Measurements from ENCODE around the gene DDRGK1.

Gene DDRGK1

GRCh38 chr20:3172126-3172932 is 32.2 kb downstream of the DDRGK1 start:
- no peak overlapping the region for H2BK12ac ChIP-seq (ENCODE audit: low read length in 2 of 2)
- H3K4me3 ChIP-seq (ENCODE audit: insufficient read depth in 1 of 2, low read depth in 1 of 2, low read length in 2 of 2), result peak overlapping the region; percentile 81 to 90
- H3K36me3 ChIP-seq (ENCODE audit: control insufficient read depth in 1 of 2, insufficient read depth in 2 of 2, low read depth in 1 of 2, low read length in 2 of 2), result peaks cover 0 to 10% of the 10 kb centered on the region in 2 experiments
- peak overlapping the region; percentile 88 for H3K9ac ChIP-seq (ENCODE audit: low read length)
- H3K4ac ChIP-seq (ENCODE audit: low read depth in 1 of 2, low read length in 2 of 2), result no peak overlapping the region
- no peak overlapping the region for H2AK5ac ChIP-seq (ENCODE audit: low read length, severe bottlenecking)
- no peak overlapping the region for H2AFZ ChIP-seq (ENCODE audit: low read depth, low read length)
- H2BK5ac ChIP-seq (ENCODE audit: low read depth, low read length, poor library complexity, severe bottlenecking), result no peak overlapping the region
- WGBS, result 51% methylated on average over 5 of the region's 5 CpGs
- peaks cover 14% of the 10 kb centered on the region for H3K79me1 ChIP-seq (replicated peaks; ENCODE audit: low read length, poor library complexity, severe bottlenecking)
- peak overlapping the region; percentile 83 for H3K4me2 ChIP-seq (ENCODE audit: low read length, poor library complexity, severe bottlenecking)
- no peak for DNase-seq
- no peak overlapping the region for H2BK120ac ChIP-seq (ENCODE audit: low read depth, low read length)
- H3K27me3 ChIP-seq (ENCODE audit: control insufficient read depth in 1 of 2, insufficient read depth in 1 of 2, low read length in 2 of 2), result peaks cover 6 to 29% of the 10 kb centered on the region in 2 experiments
- H3K4me1 ChIP-seq (ENCODE audit: control insufficient read depth, insufficient read depth, low read depth, low read length), result peaks cover 18% of the 10 kb centered on the region
- no peak overlapping the region for H3K18ac ChIP-seq (ENCODE audit: low read depth in 1 of 2, low read length in 2 of 2)
- H4K91ac ChIP-seq (ENCODE audit: low read length), result no peak overlapping the region
- no peak overlapping the region for H3K27ac ChIP-seq (ENCODE audit: low read length, poor library complexity, severe bottlenecking)
- H2BK15ac ChIP-seq (ENCODE audit: low read depth, poor library complexity, severe bottlenecking), result no peak overlapping the region
- no peak overlapping the region for H4K8ac ChIP-seq (ENCODE audit: low read length)
- H3K14ac ChIP-seq (ENCODE audit: low read length in 2 of 2), result no peak overlapping the region
- H3K23ac ChIP-seq (ENCODE audit: low read length in 2 of 2), result no peak overlapping the region
- no peaks in the 10 kb centered on the region for H3K9me3 ChIP-seq (ENCODE audit: control insufficient read depth, low read length)

GRCh38 chr20:3171391-3172125 is 32.9 kb downstream of the DDRGK1 start:
- no peak overlapping the region for H3K9ac ChIP-seq (ENCODE audit: low read length)
- H2AFZ ChIP-seq (ENCODE audit: low read depth, low read length), result no peak overlapping the region
- H3K4ac ChIP-seq (ENCODE audit: low read depth in 1 of 2, low read length in 2 of 2), result no peak overlapping the region
- peaks cover 6 to 30% of the 10 kb centered on the region in 2 experiments for H3K27me3 ChIP-seq (ENCODE audit: control insufficient read depth in 1 of 2, insufficient read depth in 1 of 2, low read length in 2 of 2)
- no peak overlapping the region for H2BK5ac ChIP-seq (ENCODE audit: low read depth, low read length, poor library complexity, severe bottlenecking)
- H2BK15ac ChIP-seq (ENCODE audit: low read depth, poor library complexity, severe bottlenecking), result no peak overlapping the region
- H3K14ac ChIP-seq (ENCODE audit: low read length in 2 of 2), result no peak overlapping the region
- WGBS, result 78% methylated on average over 12 of the region's 14 CpGs
- peaks cover 12% of the 10 kb centered on the region for H3K79me1 ChIP-seq (replicated peaks; ENCODE audit: low read length, poor library complexity, severe bottlenecking)
- H3K4me1 ChIP-seq (ENCODE audit: control insufficient read depth, insufficient read depth, low read depth, low read length), result peaks cover 18% of the 10 kb centered on the region
- H4K8ac ChIP-seq (ENCODE audit: low read length), result no peak overlapping the region
- no peak overlapping the region for H3K18ac ChIP-seq (ENCODE audit: low read depth in 1 of 2, low read length in 2 of 2)
- H3K4me3 ChIP-seq (ENCODE audit: insufficient read depth in 1 of 2, low read depth in 1 of 2, low read length in 2 of 2), result no peak overlapping the region
- no peaks in the 10 kb centered on the region for H3K9me3 ChIP-seq (ENCODE audit: control insufficient read depth, low read length)
- peaks cover 0 to 14% of the 10 kb centered on the region in 2 experiments for H3K36me3 ChIP-seq (ENCODE audit: control insufficient read depth in 1 of 2, insufficient read depth in 2 of 2, low read depth in 1 of 2, low read length in 2 of 2)
- no peak overlapping the region for H2BK12ac ChIP-seq (ENCODE audit: low read length in 2 of 2)
- H4K91ac ChIP-seq (ENCODE audit: low read length), result no peak overlapping the region
- H3K4me2 ChIP-seq (ENCODE audit: low read length, poor library complexity, severe bottlenecking), result no peak overlapping the region
- no peak overlapping the region for H3K23ac ChIP-seq (ENCODE audit: low read length in 2 of 2)
- no peak overlapping the region for H2BK120ac ChIP-seq (ENCODE audit: low read depth, low read length)
- H2AK5ac ChIP-seq (ENCODE audit: low read length, severe bottlenecking), result no peak overlapping the region
- DNase-seq, result no peak
- no peak overlapping the region for H3K27ac ChIP-seq (ENCODE audit: low read length, poor library complexity, severe bottlenecking)

- peaks cover 0 to 40% of the 10 kb centered on the region in 2 experiments for H3K36me3 ChIP-seq (ENCODE audit: control insufficient read depth in 1 of 2, insufficient read depth in 2 of 2, low read depth in 1 of 2, low read length in 2 of 2)
- no peak overlapping the region for H3K23ac ChIP-seq (ENCODE audit: low read length in 2 of 2)
- peak overlapping the region; percentile 15 for H4K91ac ChIP-seq (ENCODE audit: low read length)
- no peak overlapping the region for H2BK120ac ChIP-seq (ENCODE audit: low read depth, low read length)
- H2BK12ac ChIP-seq (ENCODE audit: low read length in 2 of 2), result no peak overlapping the region
- no peak overlapping the region for H3K4me3 ChIP-seq (ENCODE audit: insufficient read depth in 1 of 2, low read depth in 1 of 2, low read length in 2 of 2)
- no peak overlapping the region for H2AFZ ChIP-seq (ENCODE audit: low read depth, low read length)
- no peak overlapping the region for H2AK5ac ChIP-seq (ENCODE audit: low read length, severe bottlenecking)
- H3K79me1 ChIP-seq (replicated peaks; ENCODE audit: low read length, poor library complexity, severe bottlenecking), result peaks cover 10% of the 10 kb centered on the region
- no peak overlapping the region for H3K4ac ChIP-seq (ENCODE audit: low read depth in 1 of 2, low read length in 2 of 2)
- no peak overlapping the region for H3K27ac ChIP-seq (ENCODE audit: low read length, poor library complexity, severe bottlenecking)
- peaks cover 6 to 30% of the 10 kb centered on the region in 2 experiments for H3K27me3 ChIP-seq (ENCODE audit: control insufficient read depth in 1 of 2, insufficient read depth in 1 of 2, low read length in 2 of 2)
- no peak overlapping the region for H3K4me2 ChIP-seq (ENCODE audit: low read length, poor library complexity, severe bottlenecking)
- no peak overlapping the region for H2BK5ac ChIP-seq (ENCODE audit: low read depth, low read length, poor library complexity, severe bottlenecking)
- H3K4me1 ChIP-seq (ENCODE audit: control insufficient read depth, insufficient read depth, low read depth, low read length), result peaks cover 18% of the 10 kb centered on the region
- no peak overlapping the region for H3K14ac ChIP-seq (ENCODE audit: low read length in 2 of 2)
- no peak overlapping the region for H2BK15ac ChIP-seq (ENCODE audit: low read depth, poor library complexity, severe bottlenecking)
- 80% methylated on average over 7 of the region's 7 CpGs for WGBS
- no peak overlapping the region for H3K18ac ChIP-seq (ENCODE audit: low read depth in 1 of 2, low read length in 2 of 2)
- H3K9ac ChIP-seq (ENCODE audit: low read length), result no peak overlapping the region
- no peak for DNase-seq
- no peak overlapping the region for H4K8ac ChIP-seq (ENCODE audit: low read length)
- H3K9me3 ChIP-seq (ENCODE audit: control insufficient read depth, low read length), result no peaks in the 10 kb centered on the region
Observed at GRCh38 chr20:3168829-3169590, 35.5 kb downstream of the DDRGK1 start.
